WTC11 (cell line): Measurements from ENCODE around the gene LTBP2. TPM values are rescaled to one million over a fixed set of nuclear protein-coding genes. Genes with fewer than 3 reads are reported as not detected.

Experiments
- CBFB ChIP-seq: sonication (generic); formaldehyde crosslinking; IDR thresholded peaks from 2 replicates; pipeline ENCODE4 v1.8.1; 2022; ENCODE audit warnings: mild to moderate bottlenecking, low read depth, missing genetic modification reagents
- CREM ChIP-seq: sonication (generic); formaldehyde crosslinking; IDR thresholded peaks from 2 replicates; pipeline ENCODE4 v1.8.1; 2022; ENCODE audit warnings: mild to moderate bottlenecking, missing genetic modification reagents, moderate library complexity
- ELF4 ChIP-seq: sonication (generic); formaldehyde crosslinking; IDR thresholded peaks from 2 replicates; pipeline ENCODE4 v1.8.1; 2022; ENCODE audit warnings: low read depth, mild to moderate bottlenecking, moderate library complexity, missing genetic modification reagents
- EMX1 ChIP-seq: fragments of 250-450 bp; sonication (Bioruptor Pico); IDR thresholded peaks from 2 replicates; pipeline ENCODE4 v1.8.0; 2021; ENCODE audit warnings: mild to moderate bottlenecking
- ETV6 ChIP-seq: sonication (generic); formaldehyde crosslinking; IDR thresholded peaks from 2 replicates; pipeline ENCODE4 v1.8.1; 2022; ENCODE audit warnings: mild to moderate bottlenecking, missing genetic modification reagents
- FOXK1 ChIP-seq: sonication (generic); formaldehyde crosslinking; IDR thresholded peaks from 2 replicates; pipeline ENCODE4 v1.8.0; 2022; ENCODE audit warnings: mild to moderate bottlenecking, moderate library complexity, missing genetic modification reagents
- FOXP1 ChIP-seq: sonication (generic); formaldehyde crosslinking; IDR thresholded peaks from 2 replicates; pipeline ENCODE4 v1.8.0; 2022; ENCODE audit warnings: missing genetic modification reagents, mild to moderate bottlenecking, moderate library complexity, borderline replicate concordance
- GRHL2 ChIP-seq: fragments of 250-450 bp; sonication (Bioruptor Pico); IDR thresholded peaks from 2 replicates; pipeline ENCODE4 v1.8.0; 2022; ENCODE audit warnings: mild to moderate bottlenecking, moderate library complexity; ENCODE audit not compliant: insufficient replicate concordance, severe bottlenecking
- GTF2I ChIP-seq: fragments of 250-450 bp; sonication (Bioruptor Pico); conservative IDR thresholded peaks from 2 replicates; pipeline ENCODE4 v1.4.0; 2021; ENCODE audit warnings: mild to moderate bottlenecking
- HMGA2 ChIP-seq: fragments of 250-450 bp; sonication (Bioruptor Pico); IDR thresholded peaks from 2 replicates; pipeline ENCODE4 v1.4.0; 2021; ENCODE audit warnings: mild to moderate bottlenecking, moderate library complexity
- IRF2 ChIP-seq: sonication (generic); formaldehyde crosslinking; IDR thresholded peaks from 2 replicates; pipeline ENCODE4 v1.8.0; 2022; ENCODE audit warnings: low read depth, missing genetic modification reagents, borderline replicate concordance
- MYBL2 ChIP-seq: sonication (generic); formaldehyde crosslinking; IDR thresholded peaks from 2 replicates; pipeline ENCODE4 v1.8.1; 2023; ENCODE audit warnings: mild to moderate bottlenecking, moderate library complexity, missing genetic modification reagents
- NFATC4 ChIP-seq: fragments of 250-450 bp; sonication (Bioruptor Pico); IDR thresholded peaks from 2 replicates; pipeline ENCODE4 v1.9.0; 2021; ENCODE audit warnings: mild to moderate bottlenecking
- OVOL2 ChIP-seq: fragments of 250-450 bp; sonication (Bioruptor Pico); IDR thresholded peaks from 2 replicates; pipeline ENCODE4 v1.9.0; 2021; ENCODE audit warnings: mild to moderate bottlenecking, borderline replicate concordance
- SP1 ChIP-seq: sonication (generic); formaldehyde crosslinking; conservative IDR thresholded peaks from 2 replicates; pipeline ENCODE4 v1.8.1; 2022; ENCODE audit warnings: missing genetic modification reagents
- TCF7 ChIP-seq: sonication (generic); formaldehyde crosslinking; IDR thresholded peaks from 2 replicates; pipeline ENCODE4 v1.8.0; 2022; ENCODE audit warnings: mild to moderate bottlenecking, low read depth, missing genetic modification reagents, moderate library complexity
- TEAD4 ChIP-seq: sonication (generic); formaldehyde crosslinking; IDR thresholded peaks from 2 replicates; pipeline ENCODE4 v1.8.0; 2022; ENCODE audit warnings: mild to moderate bottlenecking, missing genetic modification reagents
- ZNF219 ChIP-seq: sonication (generic); formaldehyde crosslinking; IDR thresholded peaks from 2 replicates; pipeline ENCODE4 v1.8.0; 2023; ENCODE audit warnings: missing genetic modification reagents, mild to moderate bottlenecking, borderline replicate concordance
- ZNF263 ChIP-seq: sonication (generic); formaldehyde crosslinking; IDR thresholded peaks from 2 replicates; pipeline ENCODE4 v1.8.1; 2022; ENCODE audit warnings: low read depth, mild to moderate bottlenecking, moderate library complexity, missing genetic modification reagents
- ZNF416 ChIP-seq: fragments of 250-450 bp; sonication (Bioruptor Pico); IDR thresholded peaks from 2 replicates; pipeline ENCODE4 v1.9.0; 2021; ENCODE audit warnings: mild to moderate bottlenecking, inconsistent platforms
- total RNA-seq: library from RNA; stranded (reverse); gene quantifications from 3 replicates; pipeline ENCODE4 v1.2.3, GENCODE V29; 2021
- TF ChIP-seq, protein P1 (sequence below): sonication (generic); formaldehyde crosslinking; IDR thresholded peaks from 2 replicates; pipeline ENCODE4 v1.8.0; 2023; ENCODE audit warnings: missing genetic modification reagents, mild to moderate bottlenecking, borderline replicate concordance
- TF ChIP-seq, protein P2 (sequence below): fragments of 250-450 bp; sonication (Bioruptor Pico); IDR thresholded peaks from 2 replicates; pipeline ENCODE4 v1.9.0; 2021; ENCODE audit warnings: mild to moderate bottlenecking
- TF ChIP-seq, protein P3 (sequence below): sonication (generic); formaldehyde crosslinking; conservative IDR thresholded peaks from 2 replicates; pipeline ENCODE4 v1.8.1; 2023; ENCODE audit warnings: mild to moderate bottlenecking, low read depth, missing genetic modification reagents, moderate library complexity
- TF ChIP-seq, protein P4 (sequence below): sonication (generic); formaldehyde crosslinking; IDR thresholded peaks from 2 replicates; pipeline ENCODE4 v1.8.0; 2022; ENCODE audit warnings: mild to moderate bottlenecking, missing genetic modification reagents
- TF ChIP-seq, protein P5 (sequence below): fragments of 250-450 bp; sonication (Bioruptor Pico); conservative IDR thresholded peaks from 2 replicates; pipeline ENCODE4 v1.9.0; 2021; ENCODE audit warnings: mild to moderate bottlenecking
- TF ChIP-seq, protein P6 (sequence below): sonication (generic); formaldehyde crosslinking; IDR thresholded peaks from 2 replicates; pipeline ENCODE4 v1.8.0; 2022; ENCODE audit warnings: mild to moderate bottlenecking, missing genetic modification reagents

The LTBP2 gene
- total RNA-seq, 1 experiment from 2014 or later, result 1.2 TPM

GRCh38 chr14:74493343-74494261 is 118.4 kb downstream of the LTBP2 start, which contains the start of gene ISCA2 (continued):
- no peak for TF ChIP-seq IRF2 (CRISPR knock-in tag)
- TF ChIP-seq NFATC4, result no peak
- peak; percentile 86 for TF ChIP-seq SP1 (CRISPR knock-in tag)
- 0 out of 2 replicates have a peak, but pooled peaks have one; percentile 26 for TF ChIP-seq CREM (CRISPR knock-in tag)
- TF ChIP-seq HMGA2, result no peak
- no peak for TF ChIP-seq FOXP1 (CRISPR knock-in tag)
- no peak for TF ChIP-seq OVOL2 (CRISPR knock-in tag)
- TF ChIP-seq GRHL2 (CRISPR knock-in tag), result no peak
- TF ChIP-seq TCF7 (CRISPR knock-in tag), result no peak
- TF ChIP-seq ZNF416 (CRISPR knock-in tag), result no peak
- no peak for TF ChIP-seq TEAD4
- peak; percentile 14; the same call in 1 of the 2 replicates for TF ChIP-seq MYBL2
- TF ChIP-seq, protein P1, sequence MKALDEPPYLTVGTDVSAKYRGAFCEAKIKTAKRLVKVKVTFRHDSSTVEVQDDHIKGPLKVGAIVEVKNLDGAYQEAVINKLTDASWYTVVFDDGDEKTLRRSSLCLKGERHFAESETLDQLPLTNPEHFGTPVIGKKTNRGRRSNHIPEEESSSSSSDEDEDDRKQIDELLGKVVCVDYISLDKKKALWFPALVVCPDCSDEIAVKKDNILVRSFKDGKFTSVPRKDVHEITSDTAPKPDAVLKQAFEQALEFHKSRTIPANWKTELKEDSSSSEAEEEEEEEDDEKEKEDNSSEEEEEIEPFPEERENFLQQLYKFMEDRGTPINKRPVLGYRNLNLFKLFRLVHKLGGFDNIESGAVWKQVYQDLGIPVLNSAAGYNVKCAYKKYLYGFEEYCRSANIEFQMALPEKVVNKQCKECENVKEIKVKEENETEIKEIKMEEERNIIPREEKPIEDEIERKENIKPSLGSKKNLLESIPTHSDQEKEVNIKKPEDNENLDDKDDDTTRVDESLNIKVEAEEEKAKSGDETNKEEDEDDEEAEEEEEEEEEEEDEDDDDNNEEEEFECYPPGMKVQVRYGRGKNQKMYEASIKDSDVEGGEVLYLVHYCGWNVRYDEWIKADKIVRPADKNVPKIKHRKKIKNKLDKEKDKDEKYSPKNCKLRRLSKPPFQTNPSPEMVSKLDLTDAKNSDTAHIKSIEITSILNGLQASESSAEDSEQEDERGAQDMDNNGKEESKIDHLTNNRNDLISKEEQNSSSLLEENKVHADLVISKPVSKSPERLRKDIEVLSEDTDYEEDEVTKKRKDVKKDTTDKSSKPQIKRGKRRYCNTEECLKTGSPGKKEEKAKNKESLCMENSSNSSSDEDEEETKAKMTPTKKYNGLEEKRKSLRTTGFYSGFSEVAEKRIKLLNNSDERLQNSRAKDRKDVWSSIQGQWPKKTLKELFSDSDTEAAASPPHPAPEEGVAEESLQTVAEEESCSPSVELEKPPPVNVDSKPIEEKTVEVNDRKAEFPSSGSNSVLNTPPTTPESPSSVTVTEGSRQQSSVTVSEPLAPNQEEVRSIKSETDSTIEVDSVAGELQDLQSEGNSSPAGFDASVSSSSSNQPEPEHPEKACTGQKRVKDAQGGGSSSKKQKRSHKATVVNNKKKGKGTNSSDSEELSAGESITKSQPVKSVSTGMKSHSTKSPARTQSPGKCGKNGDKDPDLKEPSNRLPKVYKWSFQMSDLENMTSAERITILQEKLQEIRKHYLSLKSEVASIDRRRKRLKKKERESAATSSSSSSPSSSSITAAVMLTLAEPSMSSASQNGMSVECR (CRISPR knock-in tag), result no peak; the same call in 1 of the 2 replicates
- TF ChIP-seq, protein P2, sequence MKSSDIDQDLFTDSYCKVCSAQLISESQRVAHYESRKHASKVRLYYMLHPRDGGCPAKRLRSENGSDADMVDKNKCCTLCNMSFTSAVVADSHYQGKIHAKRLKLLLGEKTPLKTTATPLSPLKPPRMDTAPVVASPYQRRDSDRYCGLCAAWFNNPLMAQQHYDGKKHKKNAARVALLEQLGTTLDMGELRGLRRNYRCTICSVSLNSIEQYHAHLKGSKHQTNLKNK, result no peak
- TF ChIP-seq GTF2I (CRISPR knock-in tag), result no peak
- TF ChIP-seq FOXK1 (CRISPR knock-in tag), result 0 out of 2 replicates have a peak, but pooled peaks have one; percentile 40
- TF ChIP-seq CBFB (CRISPR knock-in tag), result no peak
- TF ChIP-seq, protein P3, sequence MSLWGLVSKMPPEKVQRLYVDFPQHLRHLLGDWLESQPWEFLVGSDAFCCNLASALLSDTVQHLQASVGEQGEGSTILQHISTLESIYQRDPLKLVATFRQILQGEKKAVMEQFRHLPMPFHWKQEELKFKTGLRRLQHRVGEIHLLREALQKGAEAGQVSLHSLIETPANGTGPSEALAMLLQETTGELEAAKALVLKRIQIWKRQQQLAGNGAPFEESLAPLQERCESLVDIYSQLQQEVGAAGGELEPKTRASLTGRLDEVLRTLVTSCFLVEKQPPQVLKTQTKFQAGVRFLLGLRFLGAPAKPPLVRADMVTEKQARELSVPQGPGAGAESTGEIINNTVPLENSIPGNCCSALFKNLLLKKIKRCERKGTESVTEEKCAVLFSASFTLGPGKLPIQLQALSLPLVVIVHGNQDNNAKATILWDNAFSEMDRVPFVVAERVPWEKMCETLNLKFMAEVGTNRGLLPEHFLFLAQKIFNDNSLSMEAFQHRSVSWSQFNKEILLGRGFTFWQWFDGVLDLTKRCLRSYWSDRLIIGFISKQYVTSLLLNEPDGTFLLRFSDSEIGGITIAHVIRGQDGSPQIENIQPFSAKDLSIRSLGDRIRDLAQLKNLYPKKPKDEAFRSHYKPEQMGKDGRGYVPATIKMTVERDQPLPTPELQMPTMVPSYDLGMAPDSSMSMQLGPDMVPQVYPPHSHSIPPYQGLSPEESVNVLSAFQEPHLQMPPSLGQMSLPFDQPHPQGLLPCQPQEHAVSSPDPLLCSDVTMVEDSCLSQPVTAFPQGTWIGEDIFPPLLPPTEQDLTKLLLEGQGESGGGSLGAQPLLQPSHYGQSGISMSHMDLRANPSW (CRISPR knock-in tag), result no peak
- no peak for TF ChIP-seq ZNF219
- TF ChIP-seq ZNF263 (CRISPR knock-in tag), result peak; percentile 95
- TF ChIP-seq ELF4 (CRISPR knock-in tag), result no peak
- peak; percentile 41; the same call in 1 of the 2 replicates for TF ChIP-seq ETV6 (CRISPR knock-in tag)
- TF ChIP-seq, protein P4, sequence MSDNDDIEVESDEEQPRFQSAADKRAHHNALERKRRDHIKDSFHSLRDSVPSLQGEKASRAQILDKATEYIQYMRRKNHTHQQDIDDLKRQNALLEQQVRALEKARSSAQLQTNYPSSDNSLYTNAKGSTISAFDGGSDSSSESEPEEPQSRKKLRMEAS, result peak; percentile 35
- TF ChIP-seq EMX1 (CRISPR knock-in tag), result no peak
- TF ChIP-seq, protein P5, sequence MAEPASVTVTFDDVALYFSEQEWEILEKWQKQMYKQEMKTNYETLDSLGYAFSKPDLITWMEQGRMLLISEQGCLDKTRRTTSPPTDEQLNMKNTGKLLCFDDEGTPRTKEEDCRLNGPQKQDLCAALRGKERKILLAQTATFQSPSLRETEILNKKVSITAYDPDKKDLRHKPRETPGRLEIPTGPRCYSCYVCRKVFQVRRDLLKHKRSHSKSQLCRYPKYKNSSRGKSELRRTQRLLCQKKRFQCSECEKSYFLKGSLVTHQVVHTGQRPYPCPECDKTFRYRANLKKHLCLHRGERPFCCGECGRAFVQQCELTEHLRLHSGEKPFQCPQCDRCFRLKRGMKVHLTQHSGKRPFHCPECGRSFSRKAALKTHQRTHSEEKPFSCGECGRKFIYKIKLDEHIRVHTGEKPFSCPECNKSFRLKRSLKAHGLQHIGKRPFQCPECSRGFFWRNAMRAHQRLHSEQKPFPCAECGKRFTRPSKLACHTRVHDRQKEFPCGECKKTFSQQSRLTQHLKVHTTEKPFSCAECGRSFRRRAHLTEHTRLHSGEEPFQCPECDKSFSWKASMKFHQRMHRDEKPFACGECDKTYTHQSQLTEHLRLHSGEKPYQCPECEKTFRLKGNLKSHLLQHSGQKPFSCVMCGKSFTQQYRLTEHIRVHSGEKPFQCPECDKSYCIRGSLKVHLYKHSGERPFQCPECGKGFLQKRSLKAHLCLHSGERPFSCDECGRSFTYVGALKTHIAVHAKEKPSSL (CRISPR knock-in tag), result no peak
- TF ChIP-seq, protein P6, sequence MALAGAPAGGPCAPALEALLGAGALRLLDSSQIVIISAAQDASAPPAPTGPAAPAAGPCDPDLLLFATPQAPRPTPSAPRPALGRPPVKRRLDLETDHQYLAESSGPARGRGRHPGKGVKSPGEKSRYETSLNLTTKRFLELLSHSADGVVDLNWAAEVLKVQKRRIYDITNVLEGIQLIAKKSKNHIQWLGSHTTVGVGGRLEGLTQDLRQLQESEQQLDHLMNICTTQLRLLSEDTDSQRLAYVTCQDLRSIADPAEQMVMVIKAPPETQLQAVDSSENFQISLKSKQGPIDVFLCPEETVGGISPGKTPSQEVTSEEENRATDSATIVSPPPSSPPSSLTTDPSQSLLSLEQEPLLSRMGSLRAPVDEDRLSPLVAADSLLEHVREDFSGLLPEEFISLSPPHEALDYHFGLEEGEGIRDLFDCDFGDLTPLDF, result no peak
